ENCODE results near the gene VWA2. TPM values are rescaled to one million over a fixed set of nuclear protein-coding genes. Genes with fewer than 3 reads are reported as not detected.

The VWA2 gene
- total RNA-seq, 2 experiments from 2014 or later = not detected

DNA sequence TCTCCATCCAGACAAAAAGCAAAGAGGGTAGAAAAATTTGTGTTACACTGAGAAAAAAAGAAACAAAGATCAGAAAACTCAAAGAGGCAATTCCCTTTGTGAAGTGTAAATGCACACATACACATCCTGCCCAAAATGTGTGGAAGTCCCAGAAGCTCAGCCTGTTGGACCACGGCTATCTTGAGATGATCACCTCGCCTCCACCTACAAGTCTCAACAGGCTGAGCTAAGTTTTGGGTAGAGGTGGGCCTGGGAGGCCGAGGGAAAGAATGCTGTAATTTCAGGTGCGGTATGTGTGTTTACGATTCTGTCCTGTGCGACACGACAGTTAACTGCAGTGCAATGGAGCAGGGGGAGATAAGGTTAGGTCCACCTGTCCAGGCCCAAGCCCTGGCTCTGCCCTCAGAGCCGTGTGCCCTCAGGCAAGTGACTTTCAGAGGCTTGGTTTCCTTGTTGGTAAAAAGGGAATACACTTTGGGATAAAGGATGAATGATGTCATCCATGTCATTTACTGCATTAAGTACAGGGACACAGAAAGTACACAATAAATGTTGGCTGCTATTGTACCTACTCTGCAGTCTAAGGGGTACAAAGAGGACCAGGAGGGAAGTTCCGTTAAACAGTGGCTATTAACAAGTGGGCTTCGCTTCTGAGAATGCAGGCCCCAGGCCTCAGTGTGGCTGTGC, 97.9 kb downstream of the VWA2 start:
- Mint-ChIP-seq H3K4me3 (no peak overlapping the region), H3K4me1 (ENCODE audit: low read depth) (no peaks in the 10 kb centered on the region), H3K27ac (no peak overlapping the region), H3K27me3 (no peaks in the 10 kb centered on the region), H3K36me3 (ENCODE audit: low read depth) (no peaks in the 10 kb centered on the region), H3K9me3 (no peaks in the 10 kb centered on the region)
- H3K27me3 ChIP-seq (ENCODE audit: control insufficient read depth in 1 of 2, insufficient read depth in 2 of 2, low read length in 2 of 2) = no peaks in the 10 kb centered on the region
- TF ChIP-seq, protein P1, sequence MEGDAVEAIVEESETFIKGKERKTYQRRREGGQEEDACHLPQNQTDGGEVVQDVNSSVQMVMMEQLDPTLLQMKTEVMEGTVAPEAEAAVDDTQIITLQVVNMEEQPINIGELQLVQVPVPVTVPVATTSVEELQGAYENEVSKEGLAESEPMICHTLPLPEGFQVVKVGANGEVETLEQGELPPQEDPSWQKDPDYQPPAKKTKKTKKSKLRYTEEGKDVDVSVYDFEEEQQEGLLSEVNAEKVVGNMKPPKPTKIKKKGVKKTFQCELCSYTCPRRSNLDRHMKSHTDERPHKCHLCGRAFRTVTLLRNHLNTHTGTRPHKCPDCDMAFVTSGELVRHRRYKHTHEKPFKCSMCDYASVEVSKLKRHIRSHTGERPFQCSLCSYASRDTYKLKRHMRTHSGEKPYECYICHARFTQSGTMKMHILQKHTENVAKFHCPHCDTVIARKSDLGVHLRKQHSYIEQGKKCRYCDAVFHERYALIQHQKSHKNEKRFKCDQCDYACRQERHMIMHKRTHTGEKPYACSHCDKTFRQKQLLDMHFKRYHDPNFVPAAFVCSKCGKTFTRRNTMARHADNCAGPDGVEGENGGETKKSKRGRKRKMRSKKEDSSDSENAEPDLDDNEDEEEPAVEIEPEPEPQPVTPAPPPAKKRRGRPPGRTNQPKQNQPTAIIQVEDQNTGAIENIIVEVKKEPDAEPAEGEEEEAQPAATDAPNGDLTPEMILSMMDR (IDR thresholded peaks at IDR 0.05) = no peak
- intact Hi-C loops (cut with DNase I, micrococcal nuclease) = no loop called here
- no peak for DNase-seq
- ATAC-seq (ENCODE audit: poor library complexity) = no peak
- no peak overlapping the region for H3K27ac ChIP-seq (ENCODE audit: low read depth in 1 of 2, low read length in 2 of 2)
- ChIA-PET POLR2A (no interaction called here), CTCF (no interaction called here)
- H3K4me3 ChIP-seq (ENCODE audit: low read length) = no peak overlapping the region
- H3K36me3 ChIP-seq (ENCODE audit: insufficient read depth, low read length) = no peaks in the 10 kb centered on the region
- H3K4me1 ChIP-seq (ENCODE audit: insufficient read depth, low read length) = no peaks in the 10 kb centered on the region
- no peaks in the 10 kb centered on the region for H3K9me3 ChIP-seq (ENCODE audit: control insufficient read depth in 1 of 2, insufficient read depth in 1 of 2, low read length in 2 of 2)

- TF ChIP-seq, protein P1 (IDR thresholded peaks at IDR 0.05) = no peak
- no peak overlapping the region for H3K4me3 ChIP-seq (ENCODE audit: low read length)
- H3K27me3 ChIP-seq (ENCODE audit: control insufficient read depth in 1 of 2, insufficient read depth in 2 of 2, low read length in 2 of 2) = no peaks in the 10 kb centered on the region
- no peaks in the 10 kb centered on the region for H3K4me1 ChIP-seq (ENCODE audit: insufficient read depth, low read length)
- CTCF ChIA-PET = no interaction called here
- no peaks in the 10 kb centered on the region for H3K27me3 Mint-ChIP-seq
- no peak for ATAC-seq (ENCODE audit: poor library complexity)
- H3K36me3 ChIP-seq (ENCODE audit: insufficient read depth, low read length) = no peaks in the 10 kb centered on the region
- intact Hi-C loops (cut with DNase I, micrococcal nuclease) = no loop called here
- no peaks in the 10 kb centered on the region for H3K9me3 ChIP-seq (ENCODE audit: control insufficient read depth in 1 of 2, insufficient read depth in 1 of 2, low read length in 2 of 2)
- H3K27ac ChIP-seq (ENCODE audit: low read depth in 1 of 2, low read length in 2 of 2) = no peak overlapping the region
- no peak overlapping the region for H3K4me3 Mint-ChIP-seq
- no peak overlapping the region for H3K27ac Mint-ChIP-seq
- no peak for DNase-seq
- no peaks in the 10 kb centered on the region for H3K36me3 Mint-ChIP-seq (ENCODE audit: low read depth)
- no peaks in the 10 kb centered on the region for H3K4me1 Mint-ChIP-seq (ENCODE audit: low read depth)
- no peaks in the 10 kb centered on the region for H3K9me3 Mint-ChIP-seq
- POLR2A ChIA-PET = no interaction called here
Observed at GRCh38 chr10:114337510-114338462, 98.7 kb downstream of the VWA2 start.

GRCh38 chr10:114340816-114341215, 101.8 kb downstream of the VWA2 start:
- Mint-ChIP-seq H3K4me1 (ENCODE audit: low read depth) (no peaks in the 10 kb centered on the region), H3K9me3 (no peaks in the 10 kb centered on the region), H3K27ac (no peak overlapping the region), H3K36me3 (ENCODE audit: low read depth) (no peaks in the 10 kb centered on the region), H3K27me3 (no peaks in the 10 kb centered on the region), H3K4me3 (no peak overlapping the region)
- Histone ChIP-seq H3K9me3 (ENCODE audit: control insufficient read depth in 1 of 2, insufficient read depth in 1 of 2, low read length in 2 of 2) (no peaks in the 10 kb centered on the region), H3K4me1 (ENCODE audit: insufficient read depth, low read length) (no peaks in the 10 kb centered on the region), H3K27me3 (ENCODE audit: control insufficient read depth in 1 of 2, insufficient read depth in 2 of 2, low read length in 2 of 2) (no peaks in the 10 kb centered on the region), H3K27ac (ENCODE audit: low read depth in 1 of 2, low read length in 2 of 2) (no peak overlapping the region), H3K36me3 (ENCODE audit: insufficient read depth, low read length) (no peaks in the 10 kb centered on the region), H3K4me3 (ENCODE audit: low read length) (no peak overlapping the region)
- ATAC-seq (ENCODE audit: poor library complexity) (no peak), DNase-seq (no peak)
- CTCF ChIA-PET = no interaction called here
- intact Hi-C loops (cut with DNase I, micrococcal nuclease) = no loop called here
- TF ChIP-seq, protein P1 (IDR thresholded peaks at IDR 0.05) = no peak
- POLR2A ChIA-PET = no interaction called here

Other genes starting within 250 kb of the VWA2 start
- gene ADRB1, start 195.4 kb upstream of the VWA2 start, total RNA-seq = under 1 TPM; 0.08 to 0.11 TPM
- gene CCDC186, start 65.1 kb upstream of the VWA2 start, total RNA-seq = 10 to 100 TPM; 55.0 to 55.9 TPM
- not detected for gene TDRD1, start 59.9 kb upstream of the VWA2 start, total RNA-seq
- under 1 TPM; 0.36 to 0.50 TPM for gene AFAP1L2, start 165.2 kb downstream of the VWA2 start, total RNA-seq

Measured in CD4-positive, alpha-beta T cell (primary cell).